Measurements from ENCODE around the gene TRIM33.
"Not testable (repeated sequence)": the region's sequence is repeated elsewhere in the genome, so short reads cannot be mapped to it uniquely, and the experiment has no call there.

Gene TRIM33

GRCh38 chr1:114388432-114389003, 122.5 kb downstream of the TRIM33 start:
- H3K4me3 ChIP-seq (ENCODE audit: insufficient read depth, low read depth, low read length): no peak overlapping the region
- H3K27me3 ChIP-seq (ENCODE audit: control insufficient read depth, insufficient read depth, low read length, poor library complexity, severe bottlenecking): no peaks in the 10 kb centered on the region
- H3K36me3 ChIP-seq (ENCODE audit: control insufficient read depth, insufficient read depth, low read length): no peaks in the 10 kb centered on the region
- no peaks in the 10 kb centered on the region for H3K9me3 ChIP-seq (ENCODE audit: control insufficient read depth, low read length)
- no peak overlapping the region for H3K27ac ChIP-seq (ENCODE audit: insufficient read depth, low read depth, low read length, poor library complexity, severe bottlenecking)
- no peaks in the 10 kb centered on the region for H3K4me1 ChIP-seq (ENCODE audit: control insufficient read depth, insufficient read depth, low read length)
- 89 to 97% methylated on average over 1 of the region's 1 CpG for WGBS, 2 experiments

DNA sequence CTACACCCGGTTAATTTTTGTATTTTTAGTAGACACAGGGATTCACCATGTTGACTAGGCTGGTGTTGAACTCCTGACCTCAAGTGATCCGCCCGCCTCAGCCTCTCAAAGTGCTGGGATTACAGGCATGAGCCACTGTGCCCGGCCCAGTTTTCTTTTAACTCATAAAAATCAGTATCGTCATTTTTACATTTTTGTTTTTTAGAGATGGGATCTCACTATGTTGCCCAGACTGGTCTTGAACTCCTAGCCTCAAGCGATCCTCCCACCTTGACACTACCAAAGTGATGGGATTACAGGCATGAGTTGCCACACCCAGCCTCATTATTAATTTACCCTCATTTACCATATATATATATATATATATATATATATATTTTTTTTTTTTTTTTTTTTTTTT, 123.4 kb downstream of the TRIM33 start:
- not testable (repeated sequence) for H3K9me3 ChIP-seq (ENCODE audit: control insufficient read depth, low read length); H3K4me1 ChIP-seq (ENCODE audit: control insufficient read depth, insufficient read depth, low read length); H3K27ac ChIP-seq (ENCODE audit: insufficient read depth, low read depth, low read length, poor library complexity, severe bottlenecking); H3K36me3 ChIP-seq (ENCODE audit: control insufficient read depth, insufficient read depth, low read length); H3K27me3 ChIP-seq (ENCODE audit: control insufficient read depth, insufficient read depth, low read length, poor library complexity, severe bottlenecking); H3K4me3 ChIP-seq (ENCODE audit: insufficient read depth, low read depth, low read length)
- WGBS, 2 experiments: 95% methylated on average over 6 of the region's 6 CpGs

DNA sequence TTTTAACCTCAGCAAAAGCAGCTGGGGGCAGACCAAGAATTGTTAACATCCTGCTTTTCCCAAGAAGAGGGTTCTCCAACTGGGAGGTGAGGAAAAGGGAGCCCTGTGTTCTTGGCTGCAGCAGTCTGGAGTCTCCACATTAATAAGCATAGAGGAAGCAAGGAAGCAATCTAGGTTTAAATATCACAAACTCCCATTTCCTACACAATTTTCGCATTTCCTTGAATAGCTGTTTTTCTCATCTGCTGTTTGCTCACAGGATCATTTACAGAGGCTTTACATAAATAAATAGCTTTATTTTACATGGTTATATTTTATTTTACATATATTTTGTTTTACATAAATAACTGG, 124.0 kb downstream of the TRIM33 start:
- Histone ChIP-seq H3K4me1 (ENCODE audit: control insufficient read depth, insufficient read depth, low read length) (no peaks in the 10 kb centered on the region), H3K27ac (ENCODE audit: insufficient read depth, low read depth, low read length, poor library complexity, severe bottlenecking) (no peak overlapping the region), H3K9me3 (ENCODE audit: control insufficient read depth, low read length) (no peaks in the 10 kb centered on the region), H3K4me3 (ENCODE audit: insufficient read depth, low read depth, low read length) (no peak overlapping the region), H3K27me3 (ENCODE audit: control insufficient read depth, insufficient read depth, low read length, poor library complexity, severe bottlenecking) (no peaks in the 10 kb centered on the region), H3K36me3 (ENCODE audit: control insufficient read depth, insufficient read depth, low read length) (no peaks in the 10 kb centered on the region)
- 89 to 100% methylated on average over 1 of the region's 1 CpG for WGBS, 2 experiments

DNA sequence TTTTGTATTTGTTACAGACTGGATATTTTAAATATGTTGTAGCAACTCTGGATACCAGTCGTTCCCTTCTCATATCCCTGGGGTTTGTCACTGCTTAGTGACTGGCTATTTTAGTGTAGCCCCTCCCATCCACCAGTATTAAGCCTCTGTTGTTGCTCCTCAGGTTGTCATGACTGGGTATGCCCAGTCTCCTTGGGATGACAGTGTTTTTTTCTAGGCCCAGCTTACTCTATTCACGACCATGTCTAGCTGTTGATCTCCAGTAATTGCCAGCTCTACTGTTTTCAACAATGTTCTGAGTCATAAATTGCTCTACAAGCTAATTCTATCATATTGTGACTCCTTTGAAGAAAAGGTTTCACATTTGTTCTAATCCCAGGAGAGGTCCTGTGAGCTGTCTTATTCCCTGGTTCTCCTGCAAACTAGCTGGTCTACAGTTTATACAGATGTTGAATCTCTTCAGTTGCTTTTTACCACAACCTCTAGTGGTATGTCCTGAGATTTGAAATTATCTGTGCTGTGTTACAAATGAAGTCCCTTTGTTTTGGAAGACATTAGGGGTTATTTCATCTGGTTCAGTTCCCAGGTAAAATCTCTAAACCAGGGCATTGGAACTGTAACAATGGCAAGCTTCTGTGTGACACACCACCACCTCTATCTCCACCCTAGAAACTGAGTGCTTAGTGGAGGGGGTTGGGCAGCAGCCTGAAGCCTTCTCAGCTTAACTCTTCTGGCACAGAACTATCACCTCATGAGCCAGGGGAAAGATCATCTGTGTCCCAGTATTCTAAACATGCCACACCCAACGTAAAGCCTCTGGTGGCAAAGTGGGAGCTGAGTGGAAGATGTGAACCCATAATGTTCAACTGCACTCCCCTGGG, 124.6 kb downstream of the TRIM33 start:
- H3K4me1 ChIP-seq (ENCODE audit: control insufficient read depth, insufficient read depth, low read length): no peaks in the 10 kb centered on the region

DNA sequence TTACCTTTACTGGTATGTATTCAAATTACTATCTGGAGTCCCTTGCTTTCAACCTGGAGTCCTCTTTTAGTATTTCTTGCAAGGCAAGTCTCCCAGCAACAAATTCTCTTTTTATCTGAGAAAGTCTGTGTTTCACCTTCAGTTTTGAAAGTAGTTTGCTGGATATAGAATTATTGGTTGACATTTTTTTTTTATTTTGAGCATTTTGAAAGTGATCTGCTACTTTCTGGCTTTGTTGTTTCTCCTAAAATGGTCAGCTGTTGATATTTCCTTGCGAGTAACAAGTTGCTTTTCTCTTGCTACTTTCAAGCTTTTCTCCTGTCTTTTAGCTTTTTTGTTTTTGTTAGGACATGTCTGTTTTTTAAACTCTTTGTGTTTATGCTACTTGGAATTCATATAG, 126.1 kb downstream of the TRIM33 start:
- no peaks in the 10 kb centered on the region for H3K36me3 ChIP-seq (ENCODE audit: control insufficient read depth, insufficient read depth, low read length)
- no peaks in the 10 kb centered on the region for H3K9me3 ChIP-seq (ENCODE audit: control insufficient read depth, low read length)
- H3K4me3 ChIP-seq (ENCODE audit: insufficient read depth, low read depth, low read length): no peak overlapping the region

More for the DNA sequence above, 124.6 kb downstream of the TRIM33 start:
- Histone ChIP-seq H3K9me3 (ENCODE audit: control insufficient read depth, low read length) (no peaks in the 10 kb centered on the region), H3K27ac (ENCODE audit: insufficient read depth, low read depth, low read length, poor library complexity, severe bottlenecking) (no peak overlapping the region), H3K27me3 (ENCODE audit: control insufficient read depth, insufficient read depth, low read length, poor library complexity, severe bottlenecking) (no peaks in the 10 kb centered on the region), H3K4me3 (ENCODE audit: insufficient read depth, low read depth, low read length) (no peak overlapping the region), H3K36me3 (ENCODE audit: control insufficient read depth, insufficient read depth, low read length) (no peaks in the 10 kb centered on the region)
- 88 to 91% methylated on average over 3 of the region's 3 CpGs for WGBS, 2 experiments

GRCh38 chr1:114379987-114380386, 131.0 kb downstream of the TRIM33 start:
- Histone ChIP-seq H3K4me1 (ENCODE audit: control insufficient read depth, insufficient read depth, low read length) (no peaks in the 10 kb centered on the region), H3K27ac (ENCODE audit: insufficient read depth, low read depth, low read length, poor library complexity, severe bottlenecking) (no peak overlapping the region), H3K4me3 (ENCODE audit: insufficient read depth, low read depth, low read length) (no peak overlapping the region), H3K9me3 (ENCODE audit: control insufficient read depth, low read length) (no peaks in the 10 kb centered on the region), H3K27me3 (ENCODE audit: control insufficient read depth, insufficient read depth, low read length, poor library complexity, severe bottlenecking) (no peaks in the 10 kb centered on the region), H3K36me3 (ENCODE audit: control insufficient read depth, insufficient read depth, low read length) (no peaks in the 10 kb centered on the region)

More for the DNA sequence above, 126.1 kb downstream of the TRIM33 start:
- H3K4me1 ChIP-seq (ENCODE audit: control insufficient read depth, insufficient read depth, low read length): no peaks in the 10 kb centered on the region
- no peaks in the 10 kb centered on the region for H3K27me3 ChIP-seq (ENCODE audit: control insufficient read depth, insufficient read depth, low read length, poor library complexity, severe bottlenecking)
- WGBS, 2 experiments: 95 to 100% methylated on average over 1 of the region's 1 CpG
- H3K27ac ChIP-seq (ENCODE audit: insufficient read depth, low read depth, low read length, poor library complexity, severe bottlenecking): no peak overlapping the region

- no peaks in the 10 kb centered on the region for H3K4me1 ChIP-seq (ENCODE audit: control insufficient read depth, insufficient read depth, low read length)
- H3K4me3 ChIP-seq (ENCODE audit: insufficient read depth, low read depth, low read length): no peak overlapping the region
- H3K9me3 ChIP-seq (ENCODE audit: control insufficient read depth, low read length): peaks cover 1% of the 10 kb centered on the region
- H3K27me3 ChIP-seq (ENCODE audit: control insufficient read depth, insufficient read depth, low read length, poor library complexity, severe bottlenecking): no peaks in the 10 kb centered on the region
- no peaks in the 10 kb centered on the region for H3K36me3 ChIP-seq (ENCODE audit: control insufficient read depth, insufficient read depth, low read length)
- no peak overlapping the region for H3K27ac ChIP-seq (ENCODE audit: insufficient read depth, low read depth, low read length, poor library complexity, severe bottlenecking)
- 96 to 97% methylated on average over 2 of the region's 2 CpGs for WGBS, 2 experiments
Measured at GRCh38 chr1:114379358-114379757, 131.6 kb downstream of the TRIM33 start.

DNA sequence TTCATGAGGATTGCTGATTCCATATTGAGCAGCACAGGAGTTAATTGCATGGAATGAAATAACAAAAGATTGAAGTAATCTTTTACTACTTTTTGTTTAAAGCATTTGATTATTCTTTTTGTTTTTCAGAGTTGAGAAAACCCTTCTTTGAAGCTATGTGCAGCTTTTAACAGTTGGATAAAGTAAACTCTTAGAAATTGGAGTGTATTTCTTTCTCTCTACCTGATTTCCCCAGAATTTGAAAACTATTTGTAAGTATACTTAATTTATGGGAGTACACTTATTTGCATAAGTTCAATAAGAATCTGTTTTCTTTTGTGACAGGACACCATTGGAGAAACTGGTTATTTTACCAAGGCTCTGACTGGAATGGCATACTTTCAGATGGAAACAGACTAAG, 133.6 kb downstream of the TRIM33 start:
- Histone ChIP-seq H3K27me3 (ENCODE audit: control insufficient read depth, insufficient read depth, low read length, poor library complexity, severe bottlenecking) (no peaks in the 10 kb centered on the region), H3K27ac (ENCODE audit: insufficient read depth, low read depth, low read length, poor library complexity, severe bottlenecking) (no peak overlapping the region), H3K4me1 (ENCODE audit: control insufficient read depth, insufficient read depth, low read length) (no peaks in the 10 kb centered on the region), H3K36me3 (ENCODE audit: control insufficient read depth, insufficient read depth, low read length) (no peaks in the 10 kb centered on the region), H3K9me3 (ENCODE audit: control insufficient read depth, low read length) (peaks cover 3% of the 10 kb centered on the region), H3K4me3 (ENCODE audit: insufficient read depth, low read depth, low read length) (no peak overlapping the region)

DNA sequence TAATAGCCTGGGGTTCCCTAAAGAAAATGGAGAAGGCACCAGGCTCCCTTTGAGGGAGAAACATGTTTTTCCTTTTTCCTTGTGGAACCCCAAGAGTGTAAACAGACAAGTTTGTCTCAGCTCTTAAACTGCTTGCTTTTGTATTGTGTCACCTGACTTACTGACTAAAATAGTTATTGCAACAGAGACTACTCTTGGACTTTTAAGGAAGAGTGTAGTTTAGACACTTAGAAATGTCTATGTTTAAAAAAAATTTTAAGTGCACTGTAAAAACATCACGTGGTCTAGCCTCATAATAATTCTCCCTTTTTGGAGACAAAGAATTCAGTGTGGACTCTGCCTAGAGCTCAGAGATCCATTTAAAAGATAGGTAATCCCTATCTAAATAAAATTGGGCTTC, 141.1 kb downstream of the TRIM33 start:
- no peaks in the 10 kb centered on the region for H3K27me3 ChIP-seq (ENCODE audit: control insufficient read depth, insufficient read depth, low read length, poor library complexity, severe bottlenecking)
- H3K36me3 ChIP-seq (ENCODE audit: control insufficient read depth, insufficient read depth, low read length): no peaks in the 10 kb centered on the region
- H3K4me1 ChIP-seq (ENCODE audit: control insufficient read depth, insufficient read depth, low read length): no peaks in the 10 kb centered on the region
- H3K4me3 ChIP-seq (ENCODE audit: insufficient read depth, low read depth, low read length): no peak overlapping the region
- 89% methylated on average over 1 of the region's 1 CpG; no CpG with 5 or more reads in 1 of the 2 experiments for WGBS, 2 experiments
- H3K27ac ChIP-seq (ENCODE audit: insufficient read depth, low read depth, low read length, poor library complexity, severe bottlenecking): no peak overlapping the region
- H3K9me3 ChIP-seq (ENCODE audit: control insufficient read depth, low read length): peaks cover 3% of the 10 kb centered on the region

- H3K4me3 ChIP-seq (ENCODE audit: insufficient read depth, low read depth, low read length); H3K36me3 ChIP-seq (ENCODE audit: control insufficient read depth, insufficient read depth, low read length); H3K27ac ChIP-seq (ENCODE audit: insufficient read depth, low read depth, low read length, poor library complexity, severe bottlenecking); H3K9me3 ChIP-seq (ENCODE audit: control insufficient read depth, low read length); H3K27me3 ChIP-seq (ENCODE audit: control insufficient read depth, insufficient read depth, low read length, poor library complexity, severe bottlenecking); H3K4me1 ChIP-seq (ENCODE audit: control insufficient read depth, insufficient read depth, low read length): not testable (repeated sequence)
- 96 to 97% methylated on average over 4 of the region's 5 CpGs for WGBS, 2 experiments
Measured at GRCh38 chr1:114369266-114369919, 141.6 kb downstream of the TRIM33 start.

Data from ectodermal cell (in vitro differentiated cells).